Measurements from ENCODE around the gene APC2.

DNA sequence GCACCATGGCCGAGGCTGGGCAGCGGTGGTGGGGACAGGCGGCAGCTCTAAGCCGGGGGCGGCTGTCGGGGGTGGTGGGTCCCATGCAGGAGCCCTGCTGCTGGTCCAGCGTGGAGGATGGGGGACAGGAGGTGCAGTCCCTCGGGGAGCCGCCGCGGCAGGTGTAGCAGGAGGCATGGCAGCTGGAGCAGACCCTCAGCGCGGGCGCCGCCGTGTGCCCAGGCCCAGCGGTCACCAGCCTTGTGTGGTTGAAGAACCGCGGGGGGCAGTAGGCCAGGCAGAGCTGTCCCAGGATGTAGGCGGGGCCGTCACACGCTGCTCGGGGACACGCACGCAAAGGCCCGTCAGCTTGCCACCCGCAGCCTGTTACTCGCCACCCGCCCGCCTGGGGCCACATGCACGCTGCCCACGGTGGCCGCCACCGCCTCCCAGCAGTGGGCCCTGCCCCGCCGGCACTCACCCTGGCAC is 32.0 kb downstream of the APC2 start:
- TF ChIP-seq, protein P1, sequence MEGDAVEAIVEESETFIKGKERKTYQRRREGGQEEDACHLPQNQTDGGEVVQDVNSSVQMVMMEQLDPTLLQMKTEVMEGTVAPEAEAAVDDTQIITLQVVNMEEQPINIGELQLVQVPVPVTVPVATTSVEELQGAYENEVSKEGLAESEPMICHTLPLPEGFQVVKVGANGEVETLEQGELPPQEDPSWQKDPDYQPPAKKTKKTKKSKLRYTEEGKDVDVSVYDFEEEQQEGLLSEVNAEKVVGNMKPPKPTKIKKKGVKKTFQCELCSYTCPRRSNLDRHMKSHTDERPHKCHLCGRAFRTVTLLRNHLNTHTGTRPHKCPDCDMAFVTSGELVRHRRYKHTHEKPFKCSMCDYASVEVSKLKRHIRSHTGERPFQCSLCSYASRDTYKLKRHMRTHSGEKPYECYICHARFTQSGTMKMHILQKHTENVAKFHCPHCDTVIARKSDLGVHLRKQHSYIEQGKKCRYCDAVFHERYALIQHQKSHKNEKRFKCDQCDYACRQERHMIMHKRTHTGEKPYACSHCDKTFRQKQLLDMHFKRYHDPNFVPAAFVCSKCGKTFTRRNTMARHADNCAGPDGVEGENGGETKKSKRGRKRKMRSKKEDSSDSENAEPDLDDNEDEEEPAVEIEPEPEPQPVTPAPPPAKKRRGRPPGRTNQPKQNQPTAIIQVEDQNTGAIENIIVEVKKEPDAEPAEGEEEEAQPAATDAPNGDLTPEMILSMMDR (optimal IDR thresholded peaks at IDR 0.05 in 1 of 3, IDR thresholded peaks at IDR 0.05 in 1 of 3, conservative IDR thresholded peaks at IDR 0.05 in 1 of 3; ENCODE audit: extremely low read depth in 1 of 3, insufficient read depth in 2 of 3, low read length in 3 of 3), result no peak
- no peak for TF ChIP-seq EZH2 (IDR thresholded peaks at IDR 0.05; ENCODE audit: low read length)
